Stimulated activated memory B cell treated with anti-CD40 and anti-IgM and Interleukin-4, amounts not matched to agents 10 μg/mL and 1 μg/mL and 100 μg/mL, for 72 hours (primary cell): ENCODE data around the gene GMPR.

ENCODE experiments used
- ATAC-seq: fragments of 150-1000 bp; cut with Tn5 transposase; 2 replicates; pipeline ENCODE4 v1.10.0; 2021
- H3K27ac Mint-ChIP-seq: one replicate; pipeline ENCODE4 v1.8.0; 2022; ENCODE audit warnings: mild to moderate bottlenecking, mixed read lengths
- H3K27me3 Mint-ChIP-seq: one replicate; pipeline ENCODE4 v1.8.0; 2022; ENCODE audit warnings: mixed read lengths
- H3K36me3 Mint-ChIP-seq: one replicate; pipeline ENCODE4 v1.8.0; 2022; ENCODE audit warnings: mixed read lengths
- H3K4me1 Mint-ChIP-seq: one replicate; pipeline ENCODE4 v1.8.0; 2022; ENCODE audit warnings: mixed read lengths
- H3K4me3 Mint-ChIP-seq: one replicate; pipeline ENCODE4 v1.8.0; 2022; ENCODE audit warnings: mild to moderate bottlenecking, moderate library complexity, mixed read lengths
- H3K9me3 Mint-ChIP-seq: one replicate; pipeline ENCODE4 v1.8.0; 2022; ENCODE audit warnings: mixed read lengths

The GMPR gene

DNA sequence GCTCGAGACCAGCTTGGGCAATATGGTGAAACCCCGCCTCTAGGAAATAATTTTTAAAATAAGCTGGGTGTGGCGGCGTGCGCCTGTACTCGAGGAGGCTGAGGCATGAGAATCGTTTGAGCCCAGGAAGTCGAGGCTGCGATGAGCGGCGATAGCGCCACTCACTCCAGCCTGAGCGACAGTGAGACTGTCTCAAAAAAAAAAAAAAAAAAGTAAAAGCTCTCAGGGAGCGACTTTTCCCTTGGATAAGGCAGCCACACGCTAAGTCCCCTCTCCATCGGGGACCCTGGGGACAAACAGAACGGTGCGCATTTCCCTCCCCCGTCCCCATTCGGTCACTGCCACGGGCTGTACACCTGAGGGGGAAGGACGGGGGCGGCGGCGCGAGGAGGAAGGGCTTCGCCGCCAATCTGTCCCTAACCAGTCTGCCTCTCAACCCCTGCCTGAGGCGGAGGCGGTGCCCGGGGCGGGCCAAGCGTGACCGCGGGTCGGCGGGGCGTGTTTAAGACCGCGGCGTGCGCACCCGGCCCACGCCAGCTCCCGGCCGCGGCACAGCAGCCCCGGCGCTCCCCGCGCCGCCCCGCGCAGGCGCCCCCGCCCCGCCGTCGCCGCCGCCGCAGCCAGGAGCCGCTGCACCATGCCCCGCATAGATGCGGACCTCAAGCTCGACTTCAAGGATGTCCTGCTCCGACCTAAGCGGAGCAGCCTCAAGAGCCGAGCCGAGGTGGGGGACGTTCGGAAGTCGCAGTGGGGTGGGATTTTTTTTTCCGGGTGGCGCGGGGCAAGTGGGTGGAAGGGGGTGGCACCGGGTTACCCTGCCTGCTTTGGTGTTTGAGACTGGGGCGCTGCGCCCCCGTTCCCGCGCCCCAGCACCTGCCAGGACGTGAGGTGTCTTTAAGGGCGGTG is at the start of gene GMPR:
TSS of gene GMPR (plus strand) at position 531 of the 906 bp plus-strand sequence. CDS start at position 638, 107 bp downstream.
- peaks cover 37% of the 10 kb centered on the region for H3K27me3 Mint-ChIP-seq
- peak within 1 kb of the TSS; percentile 66 for H3K27ac Mint-ChIP-seq
- ATAC-seq: peak; percentile 84

GRCh38 chr6:16190214-16190613 is 48.2 kb upstream of the GMPR start:
- H3K4me3 Mint-ChIP-seq: no peak overlapping the region
- no peaks in the 10 kb centered on the region for H3K4me1 Mint-ChIP-seq
- no peak overlapping the region for H3K27ac Mint-ChIP-seq
- no peaks in the 10 kb centered on the region for H3K9me3 Mint-ChIP-seq
- no peaks in the 10 kb centered on the region for H3K36me3 Mint-ChIP-seq
- ATAC-seq: no peak
- H3K27me3 Mint-ChIP-seq: peaks cover 26% of the 10 kb centered on the region

More for the DNA sequence above, at the start of gene GMPR:
- Mint-ChIP-seq H3K36me3 (no peaks in the 10 kb centered on the region), H3K4me3 (peak within 1 kb of the TSS; percentile 85), H3K4me1 (peaks cover 41% of the 10 kb centered on the region), H3K9me3 (no peaks in the 10 kb centered on the region)

- H3K36me3 Mint-ChIP-seq: no peaks in the 10 kb centered on the region
- no peak for ATAC-seq
- peaks cover 39% of the 10 kb centered on the region for H3K27me3 Mint-ChIP-seq
- H3K4me1 Mint-ChIP-seq: no peaks in the 10 kb centered on the region
- no peak overlapping the region for H3K27ac Mint-ChIP-seq
- H3K9me3 Mint-ChIP-seq: no peaks in the 10 kb centered on the region
- no peak overlapping the region for H3K4me3 Mint-ChIP-seq
These were observed 42.0 kb upstream of the GMPR start for GRCh38 chr6:16196260-16196983.

GRCh38 chr6:16196984-16197546 is 41.3 kb upstream of the GMPR start:
- Mint-ChIP-seq H3K4me3 (no peak overlapping the region), H3K36me3 (no peaks in the 10 kb centered on the region), H3K27me3 (peaks cover 39% of the 10 kb centered on the region), H3K4me1 (no peaks in the 10 kb centered on the region), H3K27ac (no peak overlapping the region), H3K9me3 (no peaks in the 10 kb centered on the region)
- ATAC-seq: no peak

- ATAC-seq: peak; percentile 45
- H3K36me3 Mint-ChIP-seq: no peaks in the 10 kb centered on the region
- H3K27me3 Mint-ChIP-seq: peaks cover 32% of the 10 kb centered on the region
- no peaks in the 10 kb centered on the region for H3K9me3 Mint-ChIP-seq
- no peaks in the 10 kb centered on the region for H3K4me1 Mint-ChIP-seq
- no peak overlapping the region for H3K27ac Mint-ChIP-seq
- no peak overlapping the region for H3K4me3 Mint-ChIP-seq
These were observed 40.2 kb upstream of the GMPR start for GRCh38 chr6:16198061-16198705.

DNA sequence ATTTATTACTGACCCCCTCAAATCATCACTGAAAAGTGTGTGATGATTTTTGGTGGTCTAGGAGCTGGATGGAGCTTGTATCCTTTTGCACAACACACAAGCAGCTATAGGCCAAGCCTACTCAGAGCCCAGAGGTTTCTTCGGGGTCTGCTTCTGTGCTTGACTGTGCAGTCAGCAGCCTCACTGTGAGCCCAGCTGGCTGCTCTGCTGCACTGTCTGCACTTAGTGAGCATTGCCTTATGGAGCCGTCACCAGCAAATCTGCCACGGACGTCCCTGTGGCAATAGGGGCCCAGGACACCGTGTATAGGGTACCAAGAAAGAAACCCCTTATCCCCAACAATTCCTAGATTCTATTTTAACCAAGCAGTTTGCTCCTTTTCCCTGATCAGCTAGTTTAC is 38.6 kb upstream of the GMPR start:
- Mint-ChIP-seq H3K4me3 (no peak overlapping the region), H3K27ac (no peak overlapping the region), H3K4me1 (peaks cover under 1% of the 10 kb centered on the region), H3K9me3 (no peaks in the 10 kb centered on the region), H3K27me3 (peaks cover 17% of the 10 kb centered on the region), H3K36me3 (no peaks in the 10 kb centered on the region)
- no peak for ATAC-seq

DNA sequence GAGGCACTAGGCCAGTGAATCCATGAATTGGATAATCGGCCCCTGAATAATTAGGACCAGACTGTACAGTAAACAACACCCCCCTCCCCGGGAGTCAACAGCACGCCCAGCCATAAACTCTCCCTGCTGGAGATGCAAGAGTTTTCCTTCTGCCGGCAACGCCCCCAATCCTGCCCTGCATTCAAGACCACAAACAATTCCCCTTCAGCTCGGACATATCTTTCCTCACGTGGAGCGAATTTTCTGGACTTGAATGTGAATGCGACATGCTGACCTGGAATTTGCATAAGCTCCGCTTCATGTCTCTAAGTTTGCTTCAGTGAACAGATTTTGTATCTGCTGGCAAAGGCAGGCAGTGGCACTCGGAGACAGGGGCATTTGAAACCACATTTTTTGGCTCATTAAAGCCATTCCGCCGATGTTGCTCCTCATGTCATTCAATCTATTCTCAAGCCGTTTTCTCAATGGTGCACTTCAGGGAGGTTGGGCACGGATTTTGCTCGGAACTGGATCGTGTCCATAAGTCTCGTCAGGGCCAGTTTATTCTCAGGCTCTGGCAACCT is 38.0 kb upstream of the GMPR start:
- Mint-ChIP-seq H3K27me3 (peaks cover 11% of the 10 kb centered on the region), H3K4me3 (no peak overlapping the region), H3K4me1 (peaks cover 6% of the 10 kb centered on the region), H3K27ac (no peak overlapping the region), H3K36me3 (no peaks in the 10 kb centered on the region), H3K9me3 (no peaks in the 10 kb centered on the region)
- no peak for ATAC-seq

DNA sequence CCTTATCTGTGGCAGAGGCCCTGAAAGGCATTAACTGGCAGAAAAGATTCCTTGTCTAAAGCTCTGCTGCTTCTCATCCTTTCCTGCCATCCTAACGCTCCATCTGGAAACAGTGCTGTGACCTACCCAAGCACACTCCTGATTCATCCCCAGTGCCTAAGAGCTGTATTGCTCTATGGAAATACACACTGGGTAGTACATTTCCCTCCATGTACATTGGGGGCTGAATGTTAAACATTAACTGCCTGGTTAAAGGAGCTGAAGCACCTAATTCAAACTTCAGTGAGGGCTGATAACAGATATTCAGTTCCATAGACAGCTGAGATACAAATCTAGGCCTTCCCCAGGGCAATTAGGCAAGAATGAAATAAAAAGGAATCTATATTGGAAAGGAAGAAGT is 36.7 kb upstream of the GMPR start:
- peaks cover 19% of the 10 kb centered on the region for H3K4me1 Mint-ChIP-seq
- no peaks in the 10 kb centered on the region for H3K36me3 Mint-ChIP-seq
- peaks cover 1% of the 10 kb centered on the region for H3K27me3 Mint-ChIP-seq
- ATAC-seq: no peak
- H3K4me3 Mint-ChIP-seq: no peak overlapping the region
- no peaks in the 10 kb centered on the region for H3K9me3 Mint-ChIP-seq
- H3K27ac Mint-ChIP-seq: no peak overlapping the region

DNA sequence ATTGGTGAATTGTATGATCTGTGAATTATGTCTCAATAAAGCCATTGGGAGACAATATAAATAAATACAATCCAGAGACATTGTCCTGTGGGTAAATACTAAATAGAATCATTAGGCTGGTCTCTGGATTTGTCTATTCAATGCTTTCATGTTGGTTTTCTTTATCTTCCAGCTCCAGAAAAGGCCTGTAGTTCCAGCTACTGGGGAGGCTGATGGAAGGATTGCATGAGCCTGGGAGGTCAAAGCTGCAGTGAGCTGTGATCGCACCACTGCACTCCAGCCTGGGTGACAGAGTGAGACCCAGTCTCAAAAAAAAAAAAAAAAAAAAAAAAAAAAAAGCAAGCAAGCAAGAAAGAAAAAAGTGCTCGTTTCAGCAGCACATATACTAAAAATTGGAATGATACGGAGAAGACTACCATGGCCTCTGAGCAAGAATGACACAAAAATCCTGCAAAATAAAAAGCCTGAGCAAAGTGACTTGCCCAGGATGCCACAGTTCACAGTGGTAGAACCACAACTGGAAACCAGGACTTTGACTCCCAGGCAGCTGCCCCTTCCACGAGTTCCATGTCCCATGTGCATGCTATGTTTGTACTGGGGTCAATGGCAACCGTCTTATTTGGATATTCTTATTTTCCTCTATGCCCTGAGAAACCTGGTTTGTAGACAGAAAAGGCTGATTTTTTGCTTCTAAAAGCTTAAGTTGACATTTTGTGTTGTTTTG is 33.6 kb upstream of the GMPR start:
- Mint-ChIP-seq H3K4me3 (peak overlapping the region; percentile 28), H3K27me3 (peaks cover 18% of the 10 kb centered on the region), H3K4me1 (peaks cover 19% of the 10 kb centered on the region), H3K9me3 (no peaks in the 10 kb centered on the region), H3K36me3 (no peaks in the 10 kb centered on the region), H3K27ac (peak overlapping the region; percentile 86)
- ATAC-seq: no peak

- Mint-ChIP-seq H3K36me3 (no peaks in the 10 kb centered on the region), H3K4me3 (peak overlapping the region; percentile 28), H3K9me3 (no peaks in the 10 kb centered on the region), H3K27ac (peak overlapping the region; percentile 86), H3K4me1 (peaks cover 19% of the 10 kb centered on the region), H3K27me3 (peaks cover 20% of the 10 kb centered on the region)
- peak; percentile 94 for ATAC-seq
These were observed 32.8 kb upstream of the GMPR start for GRCh38 chr6:16205377-16206144.

- no peak for ATAC-seq
- Mint-ChIP-seq H3K27ac (peak overlapping the region; percentile 86), H3K4me3 (peak overlapping the region; percentile 38), H3K27me3 (peaks cover 29% of the 10 kb centered on the region), H3K9me3 (no peaks in the 10 kb centered on the region), H3K36me3 (no peaks in the 10 kb centered on the region), H3K4me1 (peaks cover 19% of the 10 kb centered on the region)
These were observed 31.8 kb upstream of the GMPR start for GRCh38 chr6:16206595-16207037.

GRCh38 chr6:16208989-16209388 is 29.4 kb upstream of the GMPR start:
- Mint-ChIP-seq H3K27me3 (peaks cover 41% of the 10 kb centered on the region), H3K4me3 (no peak overlapping the region), H3K36me3 (no peaks in the 10 kb centered on the region), H3K4me1 (peaks cover 19% of the 10 kb centered on the region), H3K27ac (no peak overlapping the region), H3K9me3 (no peaks in the 10 kb centered on the region)
- no peak for ATAC-seq

DNA sequence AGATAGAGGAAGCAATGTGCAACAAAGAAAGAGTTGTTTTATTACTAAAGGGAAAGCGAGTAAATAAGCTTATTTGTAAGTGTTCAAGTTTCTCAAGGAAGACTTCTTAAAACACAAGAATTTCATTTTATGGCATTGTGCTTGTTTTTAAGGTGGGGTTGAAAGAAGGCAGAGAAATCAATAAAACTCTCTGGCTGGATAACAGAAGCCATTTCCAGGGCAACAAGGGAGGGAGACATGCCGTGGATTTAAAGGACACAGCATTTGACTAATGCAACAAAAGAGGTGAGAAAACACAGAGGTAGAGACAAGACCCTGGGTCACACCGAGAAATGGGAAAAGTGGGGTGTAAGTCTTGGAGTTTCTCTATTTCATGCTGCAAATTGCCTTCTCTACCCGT is 28.8 kb upstream of the GMPR start:
- Mint-ChIP-seq H3K36me3 (no peaks in the 10 kb centered on the region), H3K27me3 (peaks cover 46% of the 10 kb centered on the region), H3K27ac (no peak overlapping the region), H3K9me3 (no peaks in the 10 kb centered on the region), H3K4me1 (peaks cover 19% of the 10 kb centered on the region), H3K4me3 (no peak overlapping the region)
- no peak for ATAC-seq

DNA sequence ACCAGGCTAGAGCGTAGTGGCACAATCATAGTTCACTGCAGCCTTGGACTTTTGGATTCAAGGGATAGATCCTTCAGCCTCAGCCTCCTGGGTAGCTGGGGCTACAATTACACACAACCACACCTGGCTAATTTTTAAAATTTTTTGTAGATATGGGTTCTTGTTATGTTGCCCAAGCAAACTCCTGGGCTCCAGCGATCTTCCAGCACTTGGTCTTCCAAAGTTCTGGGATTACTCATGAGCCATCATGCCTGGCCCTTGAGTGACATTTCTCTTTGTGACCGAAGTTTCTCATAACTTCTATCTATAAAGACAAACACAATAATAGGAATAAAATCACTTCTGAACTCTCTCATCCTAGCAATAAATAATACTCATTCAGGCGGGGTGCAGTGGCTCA is 26.1 kb upstream of the GMPR start:
- Mint-ChIP-seq H3K36me3 (no peaks in the 10 kb centered on the region), H3K27ac (no peak overlapping the region), H3K4me1 (peaks cover 6% of the 10 kb centered on the region), H3K9me3 (no peaks in the 10 kb centered on the region), H3K27me3 (peaks cover 64% of the 10 kb centered on the region), H3K4me3 (no peak overlapping the region)
- no peak for ATAC-seq
